GM19238 (cell line): ENCODE data around the gene DLEC1.

Experiments used
- DNase-seq: peaks from one replicate; pipeline ENCODE4 v3.0.0; 2011; ENCODE audit warnings: low spot score; ENCODE audit not compliant: insufficient read length

Gene DLEC1

DNA sequence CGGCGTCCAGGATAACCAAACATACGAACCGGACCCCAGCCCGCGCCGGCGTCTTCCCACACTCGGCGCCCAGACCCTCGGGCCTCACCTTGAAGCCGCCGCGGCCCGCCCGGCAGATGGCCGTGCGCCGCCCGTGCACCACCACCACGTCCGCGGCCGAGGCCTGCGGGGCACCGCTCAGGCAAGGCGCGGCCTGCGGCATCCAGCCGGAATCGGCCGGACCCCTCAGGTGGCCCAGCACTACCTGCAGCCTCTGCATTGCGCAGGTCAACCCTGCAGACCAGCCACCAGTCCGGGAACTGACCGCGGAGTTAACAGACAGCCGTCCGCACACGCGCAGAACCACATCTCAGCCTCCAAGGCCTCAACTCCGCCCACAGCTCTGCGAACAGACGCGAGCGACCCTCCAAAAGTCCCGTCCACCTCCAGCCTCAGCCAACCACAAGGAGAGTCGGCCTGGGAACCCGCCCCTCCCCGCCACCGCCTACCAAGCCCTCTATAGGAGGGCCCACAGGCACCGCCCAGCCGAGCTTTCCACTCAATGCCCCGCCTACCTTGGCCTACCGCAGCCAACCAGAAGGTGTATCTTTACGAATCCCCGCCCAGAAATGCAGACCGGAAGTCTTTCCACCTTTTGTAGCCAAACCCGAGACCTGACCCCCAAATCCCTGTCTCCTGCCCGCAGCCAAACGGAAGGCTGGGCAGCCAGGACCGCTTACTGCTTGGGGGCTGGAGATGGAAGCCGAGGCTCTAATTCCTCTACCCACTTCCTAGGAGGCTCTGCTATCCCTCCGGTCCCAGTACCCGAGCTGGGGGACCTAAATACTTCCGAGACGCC, 98.0 kb downstream of the DLEC1 start, which contains the start of gene ACAA1:
Gene ACAA1, minus strand, starts transcription at position 351 of the 838 bp plus-strand sequence. Its CDS starts 92 bp downstream, at position 259.
- DNase-seq, result peak; percentile 90

DNA sequence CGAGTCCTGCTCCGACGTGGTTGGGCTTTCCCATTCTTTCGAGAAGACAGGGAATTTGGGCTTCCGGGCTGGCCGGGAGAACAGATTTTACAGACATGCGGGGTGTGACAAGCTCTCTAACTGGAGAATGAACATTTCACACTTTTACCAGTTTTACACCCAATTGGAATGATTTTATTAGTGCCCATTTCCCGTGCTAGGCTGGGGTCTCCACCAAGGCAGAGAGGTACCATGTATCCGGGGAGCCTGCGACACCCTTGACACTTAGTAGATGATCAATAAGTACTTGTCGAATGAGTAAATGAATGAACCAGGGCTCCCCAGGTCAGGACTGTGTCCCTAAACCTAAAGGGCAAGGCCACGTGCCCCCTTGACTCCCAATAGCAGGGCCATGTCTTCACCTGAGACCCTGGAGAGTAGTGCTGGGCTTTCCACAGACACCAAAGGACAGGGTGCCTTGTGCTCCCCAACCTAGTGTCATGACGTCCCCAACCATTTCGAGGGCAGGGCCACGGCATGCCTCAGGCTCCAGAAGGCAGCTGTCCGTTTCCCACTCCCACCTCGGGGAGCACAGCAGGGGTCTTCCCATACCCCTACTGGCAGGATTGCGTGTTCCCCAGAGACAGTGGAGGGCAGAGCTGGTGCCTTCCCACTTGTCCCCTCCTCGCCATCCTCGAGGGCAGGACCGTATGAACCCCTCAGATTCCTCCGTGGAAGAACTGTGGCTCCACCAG, 98.8 kb downstream of the DLEC1 start:
- no peak for DNase-seq

DNA sequence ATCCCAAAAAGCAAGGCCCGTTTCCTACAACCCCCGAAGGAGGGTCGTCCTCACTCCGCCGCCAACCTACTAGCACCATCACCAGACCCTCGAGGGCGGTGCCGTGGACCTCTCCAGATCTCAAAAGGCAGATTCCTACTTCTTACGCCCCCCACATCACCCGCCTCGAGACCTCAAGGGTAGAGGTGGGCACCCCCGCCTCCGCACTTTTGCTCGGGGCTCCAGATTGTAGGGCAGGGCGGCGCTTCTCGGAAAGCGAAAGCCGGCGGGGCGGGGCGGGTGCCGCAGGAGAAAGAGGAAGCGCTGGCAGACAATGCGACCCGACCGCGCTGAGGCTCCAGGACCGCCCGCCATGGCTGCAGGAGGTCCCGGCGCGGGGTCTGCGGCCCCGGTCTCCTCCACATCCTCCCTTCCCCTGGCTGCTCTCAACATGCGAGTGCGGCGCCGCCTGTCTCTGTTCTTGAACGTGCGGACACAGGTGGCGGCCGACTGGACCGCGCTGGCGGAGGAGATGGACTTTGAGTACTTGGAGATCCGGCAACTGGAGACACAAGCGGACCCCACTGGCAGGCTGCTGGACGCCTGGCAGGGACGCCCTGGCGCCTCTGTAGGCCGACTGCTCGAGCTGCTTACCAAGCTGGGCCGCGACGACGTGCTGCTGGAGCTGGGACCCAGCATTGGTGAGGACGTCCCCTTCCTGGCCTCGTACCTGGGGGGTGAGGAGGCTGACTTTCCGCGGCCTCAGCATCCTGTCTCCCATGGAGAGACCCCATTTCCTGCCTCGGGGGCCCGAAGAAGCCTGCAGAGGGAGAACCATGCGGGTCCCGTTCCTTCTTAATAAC, 99.6 kb downstream of the DLEC1 start, which contains the start of gene MYD88:
Gene MYD88, plus strand, starts transcription at position 313 of the 842 bp plus-strand sequence. Its CDS starts 40 bp downstream, at position 353.
- DNase-seq, result peak; percentile 81

DNA sequence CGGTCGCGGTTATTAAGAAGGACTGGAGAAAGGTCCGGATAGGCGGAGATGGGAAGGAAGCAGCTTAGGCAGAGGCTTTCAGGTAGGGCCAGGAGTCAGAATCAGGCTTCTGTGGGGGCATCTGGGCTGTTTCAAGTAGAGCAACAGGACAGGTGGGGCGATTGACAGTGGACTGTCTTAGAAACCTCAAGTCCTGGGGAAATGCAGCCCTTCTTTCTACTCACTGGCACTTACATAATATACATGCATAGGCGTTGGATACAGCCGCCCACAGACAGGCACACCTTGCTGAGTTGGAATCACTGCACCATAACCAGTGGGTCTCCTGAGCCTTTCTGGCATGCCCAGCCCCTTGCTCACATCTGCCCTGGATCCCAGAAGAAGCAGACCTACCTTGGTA, 100.2 kb downstream of the DLEC1 start:
- DNase-seq, result no peak

DNA sequence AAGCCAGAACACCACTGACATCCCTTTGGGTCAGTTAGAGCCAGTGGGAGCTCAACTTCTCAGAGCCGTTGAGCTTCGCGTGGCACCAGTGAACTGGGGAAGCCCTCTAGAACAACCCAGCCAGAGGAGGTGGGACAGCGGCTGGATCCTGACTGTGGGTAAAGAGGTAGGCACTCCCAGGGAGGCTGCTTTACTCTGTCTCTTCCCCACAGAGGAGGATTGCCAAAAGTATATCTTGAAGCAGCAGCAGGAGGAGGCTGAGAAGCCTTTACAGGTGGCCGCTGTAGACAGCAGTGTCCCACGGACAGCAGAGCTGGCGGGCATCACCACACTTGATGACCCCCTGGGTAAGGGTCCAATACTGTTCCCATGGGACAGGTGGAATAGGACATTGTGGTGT, 100.6 kb downstream of the DLEC1 start:
- no peak for DNase-seq

DNA sequence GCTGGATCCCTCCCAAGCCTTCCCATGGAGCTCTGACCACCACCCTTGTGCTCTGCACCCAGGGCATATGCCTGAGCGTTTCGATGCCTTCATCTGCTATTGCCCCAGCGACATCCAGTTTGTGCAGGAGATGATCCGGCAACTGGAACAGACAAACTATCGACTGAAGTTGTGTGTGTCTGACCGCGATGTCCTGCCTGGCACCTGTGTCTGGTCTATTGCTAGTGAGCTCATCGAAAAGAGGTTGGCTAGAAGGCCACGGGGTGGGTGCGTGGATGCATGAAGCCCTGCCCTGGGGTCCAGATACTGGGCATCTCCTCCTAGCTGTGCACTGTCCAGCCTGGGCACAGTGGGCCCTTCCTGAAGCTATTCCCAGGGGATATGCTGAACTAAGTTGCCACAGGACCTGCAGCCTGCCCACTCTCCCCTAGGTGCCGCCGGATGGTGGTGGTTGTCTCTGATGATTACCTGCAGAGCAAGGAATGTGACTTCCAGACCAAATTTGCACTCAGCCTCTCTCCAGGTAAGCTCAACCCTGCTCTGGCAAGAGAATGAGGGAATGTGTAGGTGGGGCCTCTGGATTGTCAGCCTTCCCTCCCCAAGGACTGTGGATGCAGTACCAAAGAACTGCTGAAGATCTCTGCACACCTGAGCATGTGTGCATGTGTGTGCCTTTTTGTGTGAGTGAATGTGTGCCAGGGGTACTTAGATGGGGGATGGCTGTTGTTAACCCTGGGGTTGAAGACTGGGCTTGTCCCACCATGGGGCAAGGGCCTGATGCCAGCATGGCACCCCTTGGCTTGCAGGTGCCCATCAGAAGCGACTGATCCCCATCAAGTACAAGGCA, 101.5 kb downstream of the DLEC1 start:
- DNase-seq, result no peak

DNA sequence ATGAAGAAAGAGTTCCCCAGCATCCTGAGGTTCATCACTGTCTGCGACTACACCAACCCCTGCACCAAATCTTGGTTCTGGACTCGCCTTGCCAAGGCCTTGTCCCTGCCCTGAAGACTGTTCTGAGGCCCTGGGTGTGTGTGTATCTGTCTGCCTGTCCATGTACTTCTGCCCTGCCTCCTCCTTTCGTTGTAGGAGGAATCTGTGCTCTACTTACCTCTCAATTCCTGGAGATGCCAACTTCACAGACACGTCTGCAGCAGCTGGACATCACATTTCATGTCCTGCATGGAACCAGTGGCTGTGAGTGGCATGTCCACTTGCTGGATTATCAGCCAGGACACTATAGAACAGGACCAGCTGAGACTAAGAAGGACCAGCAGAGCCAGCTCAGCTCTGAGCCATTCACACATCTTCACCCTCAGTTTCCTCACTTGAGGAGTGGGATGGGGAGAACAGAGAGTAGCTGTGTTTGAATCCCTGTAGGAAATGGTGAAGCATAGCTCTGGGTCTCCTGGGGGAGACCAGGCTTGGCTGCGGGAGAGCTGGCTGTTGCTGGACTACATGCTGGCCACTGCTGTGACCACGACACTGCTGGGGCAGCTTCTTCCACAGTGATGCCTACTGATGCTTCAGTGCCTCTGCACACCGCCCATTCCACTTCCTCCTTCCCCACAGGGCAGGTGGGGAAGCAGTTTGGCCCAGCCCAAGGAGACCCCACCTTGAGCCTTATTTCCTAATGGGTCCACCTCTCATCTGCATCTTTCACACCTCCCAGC, 102.4 kb downstream of the DLEC1 start:
- no peak for DNase-seq

DNA sequence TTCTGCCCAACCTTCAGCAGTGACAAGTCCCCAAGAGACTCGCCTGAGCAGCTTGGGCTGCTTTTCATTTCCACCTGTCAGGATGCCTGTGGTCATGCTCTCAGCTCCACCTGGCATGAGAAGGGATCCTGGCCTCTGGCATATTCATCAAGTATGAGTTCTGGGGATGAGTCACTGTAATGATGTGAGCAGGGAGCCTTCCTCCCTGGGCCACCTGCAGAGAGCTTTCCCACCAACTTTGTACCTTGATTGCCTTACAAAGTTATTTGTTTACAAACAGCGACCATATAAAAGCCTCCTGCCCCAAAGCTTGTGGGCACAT, 102.9 kb downstream of the DLEC1 start:
- no peak for DNase-seq

DNA sequence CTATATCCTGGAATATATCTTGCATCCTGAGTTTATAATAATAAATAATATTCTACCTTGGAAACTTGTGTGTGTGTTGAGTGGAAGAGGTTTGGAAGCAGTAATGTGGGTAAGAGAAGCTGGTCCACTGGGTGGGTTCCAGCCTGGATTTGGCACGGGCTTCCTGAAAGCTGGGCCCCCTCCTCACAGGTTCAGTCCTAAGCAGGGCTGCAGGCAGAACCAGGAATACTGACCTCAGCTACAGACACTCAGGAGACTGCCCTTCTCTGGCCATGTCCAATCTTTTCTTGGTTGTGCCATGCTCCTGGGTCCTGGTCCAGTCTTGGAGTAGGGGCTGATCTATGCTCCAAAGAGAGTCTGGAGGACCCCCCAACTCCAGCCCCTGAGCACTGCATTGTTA, 104.0 kb downstream of the DLEC1 start:
- DNase-seq, result no peak

DNA sequence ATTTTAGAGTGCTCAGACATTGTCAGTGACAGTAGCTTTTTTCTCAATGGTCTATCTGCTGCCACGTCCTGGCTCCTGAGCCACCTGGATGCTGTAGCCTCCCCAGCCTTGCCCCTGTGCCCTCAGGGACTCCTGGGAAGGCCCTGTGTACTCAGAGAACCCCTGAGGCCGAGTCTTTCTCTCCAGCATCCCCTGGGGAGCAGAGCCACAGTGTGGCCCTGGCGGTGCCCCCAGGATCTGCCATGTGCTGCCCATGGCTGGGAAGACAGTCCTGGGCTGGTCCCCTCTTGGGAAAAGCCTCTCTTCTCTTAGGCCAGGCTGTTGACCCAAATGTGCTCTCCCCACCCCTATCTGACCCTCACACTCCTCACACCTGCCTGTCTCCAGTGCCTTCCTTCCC, 104.5 kb downstream of the DLEC1 start:
- no peak for DNase-seq

DNA sequence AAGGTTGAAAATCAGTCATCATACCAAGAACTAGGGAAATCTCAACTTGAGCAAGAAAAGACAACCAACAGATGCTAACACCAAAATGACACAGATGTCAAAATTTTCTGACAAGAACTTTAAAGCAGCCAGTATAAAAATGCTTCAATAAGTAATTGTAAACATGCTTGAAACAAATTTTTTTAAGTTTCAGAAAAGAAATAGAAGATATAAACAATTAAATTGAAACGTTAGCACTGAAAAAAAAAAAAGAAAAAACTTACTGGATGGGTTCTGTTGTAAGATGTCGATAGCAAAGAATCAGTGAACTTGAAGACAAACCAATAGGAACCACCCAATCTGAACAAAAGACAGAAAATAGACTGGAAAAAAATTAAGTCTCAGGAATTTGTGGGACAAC, 107.5 kb downstream of the DLEC1 start:
- no peak for DNase-seq

DNA sequence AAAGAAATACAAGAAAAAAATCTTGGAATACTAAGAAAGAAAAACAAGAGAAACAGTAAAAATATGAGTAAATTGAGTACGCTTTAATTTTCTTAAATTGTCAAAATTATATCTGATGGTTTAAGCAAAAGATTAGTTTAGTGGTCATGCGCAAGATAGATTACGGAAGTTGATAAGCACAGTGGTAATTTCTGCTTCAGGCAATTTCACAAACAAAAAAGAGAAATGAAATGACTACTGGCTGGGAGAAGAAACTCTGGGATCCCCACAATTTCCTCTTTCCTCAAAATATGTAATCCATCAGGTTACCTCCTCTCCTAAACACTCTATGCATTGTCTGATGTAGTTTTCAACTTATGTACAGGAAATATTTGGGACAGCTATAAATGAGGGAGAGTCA, 108.4 kb downstream of the DLEC1 start:
- DNase-seq, result no peak

DNA sequence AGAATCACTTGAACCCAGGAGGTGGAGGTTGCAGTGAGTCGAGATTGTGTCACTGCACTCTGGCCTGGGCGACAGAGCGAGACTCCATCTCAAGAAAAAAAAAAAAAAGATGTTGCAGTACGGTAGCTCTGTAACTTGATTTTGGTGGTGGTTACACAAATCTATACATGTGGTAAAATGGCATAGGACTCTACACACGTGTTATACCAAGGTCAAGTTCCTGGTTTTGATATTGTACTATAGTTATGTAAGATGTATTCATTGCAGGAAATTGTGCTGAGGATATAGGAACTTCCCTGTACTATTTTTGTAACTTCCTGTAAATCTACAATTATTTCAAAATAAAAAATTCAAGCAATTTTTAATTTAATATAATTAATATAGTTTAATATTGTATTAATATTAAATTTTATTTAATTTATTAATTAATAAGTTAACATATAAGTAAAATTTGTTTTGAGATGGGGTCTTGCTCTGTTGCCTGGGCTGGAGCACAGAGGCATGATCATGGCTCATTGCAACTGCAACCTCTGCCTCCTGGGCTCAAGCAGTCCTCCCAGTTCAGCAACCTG, 109.4 kb downstream of the DLEC1 start:
- no peak for DNase-seq

DNA sequence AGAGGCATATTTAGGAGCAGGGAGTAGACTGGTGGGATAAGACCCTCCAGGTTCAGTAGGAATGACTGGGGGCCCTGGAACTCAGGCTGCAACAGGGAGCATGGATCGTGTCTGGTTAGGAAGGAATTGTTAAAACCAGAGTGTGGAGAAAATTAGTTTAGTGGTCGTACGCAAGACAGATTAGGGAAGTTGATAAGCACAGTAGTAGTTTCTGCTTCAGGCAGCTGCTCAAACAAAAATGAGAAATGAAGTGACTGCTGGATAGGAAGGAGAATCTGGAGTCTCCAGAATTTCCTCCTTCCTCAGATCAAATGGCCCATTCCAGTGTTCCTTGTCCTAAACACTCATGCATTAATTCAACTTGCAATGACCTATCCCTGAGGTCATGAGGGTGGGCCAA, 110.7 kb downstream of the DLEC1 start:
- DNase-seq, result no peak

DNA sequence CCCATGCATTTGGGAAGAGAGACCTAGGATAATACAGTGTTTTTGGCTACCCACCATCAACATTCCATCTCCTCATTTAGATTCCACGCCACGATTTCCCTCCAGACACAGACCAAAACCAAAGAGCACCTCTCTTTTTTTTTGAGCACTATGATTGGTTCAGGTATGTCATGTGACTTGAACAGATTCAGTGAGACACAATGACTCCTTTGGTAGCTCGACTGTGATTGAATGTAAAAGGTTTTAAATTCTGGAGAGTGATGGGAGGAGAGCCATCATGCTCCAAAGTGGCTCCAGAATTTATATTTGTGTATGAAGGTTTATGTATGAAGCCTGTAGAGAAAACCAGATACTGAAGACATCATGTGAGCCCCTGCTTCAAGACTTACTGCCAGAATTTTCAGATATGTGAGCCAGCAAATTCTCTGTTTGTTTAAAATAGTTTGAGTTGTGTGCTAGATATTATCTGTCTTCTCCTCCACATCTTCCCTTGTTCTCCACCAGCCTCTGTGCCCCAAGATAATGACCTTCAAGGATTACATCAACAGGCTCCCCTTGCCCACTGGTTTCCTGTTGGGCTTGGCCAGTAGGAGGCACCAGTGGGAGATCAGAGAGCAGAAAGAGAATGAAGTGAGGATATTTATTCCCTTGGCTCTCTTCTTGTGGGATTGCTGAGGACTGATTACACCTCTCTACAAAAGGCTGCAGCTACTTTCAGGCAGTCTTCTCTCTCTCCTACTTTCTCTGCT, 111.9 kb downstream of the DLEC1 start:
- DNase-seq, result no peak

DNA sequence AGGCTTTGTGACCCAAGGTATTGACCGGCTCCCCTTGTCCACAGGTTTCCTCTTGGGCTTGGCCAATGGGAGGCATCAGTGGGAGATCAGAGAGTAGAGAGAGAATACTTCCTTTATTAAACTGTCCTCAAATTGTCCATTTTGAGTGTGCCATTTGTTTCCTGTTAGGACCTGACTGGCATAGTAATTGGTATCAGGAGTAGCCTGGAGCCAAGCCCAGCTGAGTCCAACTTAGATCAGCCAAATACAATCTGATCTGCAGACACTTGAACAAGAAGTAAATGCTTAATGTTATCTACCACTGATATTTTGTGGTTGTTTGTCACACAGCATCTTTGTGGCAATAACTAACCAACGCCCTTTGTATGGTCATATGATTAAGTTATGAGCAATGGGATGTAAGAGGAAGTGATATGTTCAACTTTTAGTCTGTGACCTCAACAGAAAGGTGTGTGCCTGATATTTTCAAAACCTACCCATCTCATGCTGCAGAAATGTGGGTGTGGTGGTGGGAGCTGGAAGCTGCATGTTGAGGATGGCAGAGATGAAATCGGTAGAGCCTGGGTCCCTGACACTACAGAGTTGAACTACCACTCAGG, 112.8 kb downstream of the DLEC1 start:
- no peak for DNase-seq

DNA sequence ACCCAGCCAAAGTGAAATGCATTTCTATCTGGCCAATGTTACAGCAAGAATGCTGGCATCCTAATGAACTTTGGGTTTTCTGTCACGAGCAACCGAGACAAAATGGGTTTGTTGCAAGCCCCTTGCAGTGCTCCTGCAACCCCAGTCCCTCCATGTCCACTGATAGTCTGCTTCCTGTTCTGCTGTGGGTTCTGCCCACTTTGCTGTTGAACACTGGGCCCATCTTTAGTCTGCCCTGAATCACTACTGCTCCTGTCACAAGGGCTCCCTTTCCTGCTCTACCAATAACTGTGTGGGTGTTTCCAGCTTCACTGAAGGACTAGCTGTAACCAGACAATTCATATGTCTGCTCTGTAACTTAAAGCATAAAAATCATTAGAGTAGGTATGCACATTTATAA, 113.6 kb downstream of the DLEC1 start:
- DNase-seq, result no peak

DNA sequence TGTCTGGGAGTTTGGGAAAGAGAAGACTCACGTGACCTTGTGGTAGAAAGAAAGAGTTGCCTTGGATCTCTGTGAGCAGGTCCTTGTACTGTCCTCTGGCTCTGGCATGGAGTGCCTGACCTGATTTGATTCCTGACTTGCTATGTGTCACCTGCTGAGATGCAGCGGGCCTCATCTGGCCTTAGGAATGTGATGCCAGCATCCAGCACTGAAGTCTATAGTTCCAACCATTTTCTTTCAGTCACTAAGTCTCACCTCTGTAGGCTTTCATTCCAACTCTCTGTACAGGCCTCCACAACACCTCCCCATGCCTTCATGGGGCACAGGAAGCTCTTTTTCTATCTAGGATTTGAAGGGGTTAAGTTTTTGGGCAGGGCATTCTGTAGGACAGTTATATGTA, 114.2 kb downstream of the DLEC1 start:
- DNase-seq, result no peak

DNA sequence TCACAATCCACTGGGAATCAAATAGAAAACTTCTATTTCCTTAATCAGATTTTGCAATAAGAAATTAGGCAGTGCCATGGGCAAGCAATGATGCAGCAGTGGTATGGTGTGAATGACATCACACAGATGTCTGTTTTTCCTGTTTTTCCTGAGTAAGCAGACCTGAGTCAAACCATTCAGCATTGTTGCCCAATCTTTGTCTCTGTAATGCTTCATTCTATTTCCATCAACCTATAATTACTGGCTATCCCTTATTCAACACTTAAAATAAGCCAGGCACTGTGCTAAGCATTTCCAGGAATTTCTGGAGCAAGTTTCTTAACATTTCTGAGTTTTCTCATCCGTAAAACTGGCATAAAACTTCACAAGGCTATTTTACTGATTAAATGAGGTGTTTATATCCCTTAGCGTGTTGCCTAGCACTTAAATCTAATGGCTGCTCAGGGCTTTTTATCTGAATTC, 115.1 kb downstream of the DLEC1 start:
- no peak for DNase-seq
